Measurements from ENCODE around the gene GLG1. TPM values are rescaled to one million over a fixed set of nuclear protein-coding genes. Genes with fewer than 3 reads are reported as not detected.
"Not testable (repeated sequence)": the region's sequence is repeated elsewhere in the genome, so short reads cannot be mapped to it uniquely, and the experiment has no call there.

The GLG1 gene
- total RNA-seq, 1 donor from 2014 or later = 153 TPM

GRCh38 chr16:74412775-74413390, 194.0 kb downstream of the GLG1 start:
- H3K27me3 Mint-ChIP-seq (ENCODE audit: low read depth, unreplicated experiment); H3K4me1 Mint-ChIP-seq (ENCODE audit: low read depth, unreplicated experiment); H3K4me2 ChIP-seq (ENCODE audit: low read length); H4K20me1 ChIP-seq (ENCODE audit: insufficient read depth, low read length); H3K36me3 Mint-ChIP-seq (ENCODE audit: low read depth, unreplicated experiment); H2AFZ ChIP-seq (ENCODE audit: low read depth, low read length); H3K4me3 Mint-ChIP-seq (ENCODE audit: unreplicated experiment); H3K9ac ChIP-seq (ENCODE audit: low read length); H3K79me2 ChIP-seq (ENCODE audit: insufficient read depth, low read length); H3K9me3 Mint-ChIP-seq (ENCODE audit: unreplicated experiment); H3K9me3 ChIP-seq (ENCODE audit: insufficient read depth, low read depth, low read length); H3K27me3 ChIP-seq (ENCODE audit: insufficient read depth, low read length); H3K27ac Mint-ChIP-seq (ENCODE audit: unreplicated experiment); H3K4me1 ChIP-seq (ENCODE audit: insufficient read depth, low read length); H3K4me3 ChIP-seq (ENCODE audit: insufficient read depth, low read depth, low read length); H3K36me3 ChIP-seq (ENCODE audit: insufficient read depth, low read length); H3K27ac ChIP-seq (ENCODE audit: low read depth, low read length); FAIRE-seq; DNase-seq (ENCODE audit: low read depth): not testable (repeated sequence)

GRCh38 chr16:74412138-74412774, 194.7 kb downstream of the GLG1 start:
- H3K4me1 Mint-ChIP-seq (ENCODE audit: low read depth, unreplicated experiment); H3K27me3 ChIP-seq (ENCODE audit: insufficient read depth, low read length); H3K9me3 ChIP-seq (ENCODE audit: insufficient read depth, low read depth, low read length); H3K27ac ChIP-seq (ENCODE audit: low read depth, low read length); H3K4me2 ChIP-seq (ENCODE audit: low read length); H3K9ac ChIP-seq (ENCODE audit: low read length); H3K4me3 Mint-ChIP-seq (ENCODE audit: unreplicated experiment); H3K4me3 ChIP-seq (ENCODE audit: insufficient read depth, low read depth, low read length); DNase-seq (ENCODE audit: low read depth); H3K27ac Mint-ChIP-seq (ENCODE audit: unreplicated experiment); H3K36me3 ChIP-seq (ENCODE audit: insufficient read depth, low read length); H3K79me2 ChIP-seq (ENCODE audit: insufficient read depth, low read length); H2AFZ ChIP-seq (ENCODE audit: low read depth, low read length); H4K20me1 ChIP-seq (ENCODE audit: insufficient read depth, low read length); H3K9me3 Mint-ChIP-seq (ENCODE audit: unreplicated experiment); H3K36me3 Mint-ChIP-seq (ENCODE audit: low read depth, unreplicated experiment); FAIRE-seq; H3K27me3 Mint-ChIP-seq (ENCODE audit: low read depth, unreplicated experiment); H3K4me1 ChIP-seq (ENCODE audit: insufficient read depth, low read length): not testable (repeated sequence)

DNA sequence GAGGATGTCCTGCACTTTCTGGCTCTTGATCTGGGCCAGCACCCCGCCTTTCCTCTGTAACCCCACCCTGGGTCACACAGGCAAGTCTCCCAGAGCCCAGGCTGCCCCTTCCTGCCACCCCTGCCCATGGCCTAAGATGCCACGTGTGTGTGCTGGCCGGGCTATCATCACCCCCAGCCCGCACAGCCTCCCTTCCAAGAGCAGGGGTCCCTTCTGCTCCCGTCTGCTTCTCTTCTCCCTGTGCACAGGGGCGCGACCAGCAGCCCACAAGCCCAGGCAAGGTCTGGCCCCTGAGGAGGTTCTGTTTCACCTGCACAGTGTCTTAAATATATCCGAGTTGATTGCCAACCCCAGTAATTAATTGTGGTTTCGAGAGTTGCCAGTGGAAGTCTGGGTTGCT, 195.9 kb downstream of the GLG1 start:
- H3K27ac ChIP-seq (ENCODE audit: low read depth, low read length); DNase-seq (ENCODE audit: low read depth); FAIRE-seq; H3K4me3 ChIP-seq (ENCODE audit: insufficient read depth, low read depth, low read length); H3K4me2 ChIP-seq (ENCODE audit: low read length); H3K4me1 ChIP-seq (ENCODE audit: insufficient read depth, low read length); H3K79me2 ChIP-seq (ENCODE audit: insufficient read depth, low read length); H3K27me3 ChIP-seq (ENCODE audit: insufficient read depth, low read length); H3K9me3 ChIP-seq (ENCODE audit: insufficient read depth, low read depth, low read length); H3K4me1 Mint-ChIP-seq (ENCODE audit: low read depth, unreplicated experiment); H4K20me1 ChIP-seq (ENCODE audit: insufficient read depth, low read length); H3K36me3 ChIP-seq (ENCODE audit: insufficient read depth, low read length); H3K27me3 Mint-ChIP-seq (ENCODE audit: low read depth, unreplicated experiment); H3K9ac ChIP-seq (ENCODE audit: low read length); H3K4me3 Mint-ChIP-seq (ENCODE audit: unreplicated experiment); H3K36me3 Mint-ChIP-seq (ENCODE audit: low read depth, unreplicated experiment); H3K9me3 Mint-ChIP-seq (ENCODE audit: unreplicated experiment); H3K27ac Mint-ChIP-seq (ENCODE audit: unreplicated experiment); H2AFZ ChIP-seq (ENCODE audit: low read depth, low read length): not testable (repeated sequence)

DNA sequence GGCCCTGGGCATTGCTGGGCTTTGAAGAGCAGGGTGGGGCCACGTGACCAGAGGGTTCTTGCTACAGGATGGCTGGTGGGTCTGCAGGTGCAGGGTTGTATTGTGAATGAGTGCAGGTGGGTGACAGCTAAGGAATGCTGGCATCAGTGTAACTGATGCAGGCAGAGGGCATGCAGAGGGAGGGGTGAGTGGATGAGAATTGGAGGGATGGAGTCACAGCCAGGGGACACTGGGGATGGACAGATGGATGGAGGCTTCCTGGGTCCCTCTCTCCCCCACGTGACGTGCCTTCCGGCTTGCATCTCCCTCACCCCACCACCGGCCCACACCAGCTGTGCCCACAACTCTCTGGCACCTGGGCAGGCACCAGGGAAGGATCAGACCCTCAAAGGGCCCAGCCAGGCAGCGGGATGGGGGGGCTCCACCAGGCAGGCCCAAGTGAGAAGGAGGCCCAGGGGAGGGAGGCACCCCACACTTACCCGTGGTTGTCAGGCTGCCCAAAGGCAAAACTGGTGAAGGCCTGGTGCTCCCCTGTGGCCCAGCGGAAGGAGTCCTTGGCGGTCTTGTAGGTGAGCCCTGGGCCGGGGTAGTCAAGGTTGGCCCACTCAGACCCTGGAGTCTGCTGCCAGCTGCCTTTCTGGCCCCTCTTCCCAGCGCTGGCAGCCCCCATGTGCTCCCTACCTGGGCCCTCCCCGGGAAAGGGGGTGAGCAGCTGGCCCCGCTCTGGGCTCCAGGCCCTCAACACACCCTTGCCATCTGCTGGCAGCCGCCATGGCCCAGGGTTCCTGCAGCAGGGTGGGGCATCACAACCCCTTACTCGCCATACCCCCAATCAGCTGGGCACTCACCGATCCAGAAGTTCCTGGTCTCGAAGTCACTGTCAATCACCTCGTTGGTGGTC, 196.6 kb downstream of the GLG1 start:
- not testable (repeated sequence) for H3K9ac ChIP-seq (ENCODE audit: low read length); H3K79me2 ChIP-seq (ENCODE audit: insufficient read depth, low read length); H3K27me3 Mint-ChIP-seq (ENCODE audit: low read depth, unreplicated experiment); H3K4me2 ChIP-seq (ENCODE audit: low read length); H4K20me1 ChIP-seq (ENCODE audit: insufficient read depth, low read length); H3K9me3 ChIP-seq (ENCODE audit: insufficient read depth, low read depth, low read length); H3K4me3 ChIP-seq (ENCODE audit: insufficient read depth, low read depth, low read length); H3K4me1 ChIP-seq (ENCODE audit: insufficient read depth, low read length); H3K4me1 Mint-ChIP-seq (ENCODE audit: low read depth, unreplicated experiment); H3K27ac Mint-ChIP-seq (ENCODE audit: unreplicated experiment); FAIRE-seq; H2AFZ ChIP-seq (ENCODE audit: low read depth, low read length); H3K9me3 Mint-ChIP-seq (ENCODE audit: unreplicated experiment); H3K27me3 ChIP-seq (ENCODE audit: insufficient read depth, low read length); H3K36me3 Mint-ChIP-seq (ENCODE audit: low read depth, unreplicated experiment); H3K4me3 Mint-ChIP-seq (ENCODE audit: unreplicated experiment); DNase-seq (ENCODE audit: low read depth); H3K36me3 ChIP-seq (ENCODE audit: insufficient read depth, low read length); H3K27ac ChIP-seq (ENCODE audit: low read depth, low read length)

GRCh38 chr16:74409185-74409981, 197.5 kb downstream of the GLG1 start:
- not testable (repeated sequence) for H3K27me3 ChIP-seq (ENCODE audit: insufficient read depth, low read length); H3K4me1 Mint-ChIP-seq (ENCODE audit: low read depth, unreplicated experiment); H3K4me2 ChIP-seq (ENCODE audit: low read length); H3K27me3 Mint-ChIP-seq (ENCODE audit: low read depth, unreplicated experiment); H2AFZ ChIP-seq (ENCODE audit: low read depth, low read length); FAIRE-seq; H3K9me3 ChIP-seq (ENCODE audit: insufficient read depth, low read depth, low read length); H3K27ac ChIP-seq (ENCODE audit: low read depth, low read length); H3K9ac ChIP-seq (ENCODE audit: low read length); DNase-seq (ENCODE audit: low read depth); H4K20me1 ChIP-seq (ENCODE audit: insufficient read depth, low read length); H3K79me2 ChIP-seq (ENCODE audit: insufficient read depth, low read length); H3K27ac Mint-ChIP-seq (ENCODE audit: unreplicated experiment); H3K4me3 ChIP-seq (ENCODE audit: insufficient read depth, low read depth, low read length); H3K4me1 ChIP-seq (ENCODE audit: insufficient read depth, low read length); H3K36me3 Mint-ChIP-seq (ENCODE audit: low read depth, unreplicated experiment); H3K4me3 Mint-ChIP-seq (ENCODE audit: unreplicated experiment); H3K9me3 Mint-ChIP-seq (ENCODE audit: unreplicated experiment); H3K36me3 ChIP-seq (ENCODE audit: insufficient read depth, low read length)
